ENCODE results near the gene PIP4P1.
"Not testable (repeated sequence)": the region's sequence is repeated elsewhere in the genome, so short reads cannot be mapped to it uniquely, and the experiment has no call there.

Gene PIP4P1

DNA sequence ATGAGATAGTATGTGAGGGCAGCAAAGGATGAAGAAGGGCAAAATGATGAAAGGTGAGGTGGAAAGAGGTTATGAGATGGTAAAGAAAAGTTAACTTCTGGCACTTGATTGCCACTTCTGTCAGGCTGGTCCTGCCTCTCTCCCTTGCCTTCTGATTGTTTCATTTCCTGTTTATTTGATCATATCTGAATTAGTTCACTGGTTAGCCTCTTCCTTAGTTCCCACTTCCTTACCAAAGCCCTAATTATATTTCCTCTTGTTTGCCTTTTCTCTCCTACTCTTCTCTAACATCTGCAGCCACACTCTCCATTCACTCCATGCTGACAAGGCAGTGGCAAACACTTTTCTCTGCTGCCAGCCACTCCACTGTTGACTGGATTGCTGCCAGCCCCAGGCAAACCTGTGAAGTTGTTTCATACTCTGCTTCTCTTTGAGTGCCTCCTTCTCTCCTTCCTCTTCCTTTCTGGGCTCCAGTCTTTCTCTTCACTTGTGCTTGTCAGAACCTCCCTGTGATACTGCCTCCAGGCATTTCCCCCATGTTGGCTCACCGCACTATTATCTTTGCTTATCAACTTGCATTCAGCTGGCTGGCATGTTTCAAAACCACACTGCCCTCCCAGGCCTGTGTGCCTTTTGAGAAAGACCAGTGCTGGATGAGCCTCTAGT is 16.1 kb upstream of the PIP4P1 start:
- DNase-seq (ENCODE audit: low spot score) = no peak

DNA sequence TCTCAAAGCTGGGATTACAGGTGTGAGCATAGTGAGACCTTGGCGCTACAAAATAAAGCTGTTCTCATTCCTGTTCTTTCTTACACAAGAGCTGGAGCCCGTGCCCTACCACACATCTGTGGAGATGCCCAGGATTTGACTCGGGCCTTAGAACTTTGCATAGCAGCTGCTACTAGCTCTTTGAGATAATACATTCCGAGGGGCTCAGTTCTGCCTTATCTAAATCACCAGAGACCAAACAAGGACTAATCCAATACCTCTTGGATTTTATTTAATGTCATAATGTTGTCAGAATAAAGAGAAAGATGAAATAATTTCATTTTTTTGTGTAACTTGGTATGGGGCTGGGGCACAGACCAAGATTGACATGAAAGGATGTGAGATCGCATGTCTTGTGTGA is 15.5 kb upstream of the PIP4P1 start:
- DNase-seq (ENCODE audit: low spot score) = no peak

DNA sequence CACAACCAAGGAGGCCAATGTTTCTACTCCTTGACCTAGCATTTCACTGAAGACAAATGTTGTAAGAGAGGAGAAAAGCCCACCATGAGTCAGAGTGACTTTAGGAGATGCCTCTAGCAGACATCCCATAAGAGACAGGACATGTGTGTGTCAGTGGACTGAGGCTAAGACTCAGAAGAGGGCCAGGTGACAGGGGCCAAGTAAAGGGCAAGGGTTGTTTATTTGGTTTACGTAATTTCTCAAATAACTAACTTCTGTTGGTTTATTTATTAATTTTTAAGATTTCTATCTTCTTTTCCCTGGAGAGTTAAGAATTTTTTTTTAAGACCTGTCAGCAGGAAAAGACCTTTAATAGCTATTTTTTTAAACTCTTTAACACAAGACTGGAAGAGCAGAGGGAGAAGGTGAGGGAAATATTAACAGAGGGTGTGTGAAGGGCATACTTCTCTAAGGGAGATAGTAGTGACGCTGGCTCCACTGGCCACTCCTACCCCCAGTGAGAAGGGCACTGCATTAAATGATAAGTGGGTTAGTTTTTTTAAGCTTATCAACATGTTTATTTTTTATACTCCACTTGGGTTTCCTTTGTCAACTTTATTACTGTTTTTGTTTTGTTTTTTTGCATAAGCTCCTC is 11.4 kb upstream of the PIP4P1 start:
- DNase-seq (ENCODE audit: low spot score) = no peak

DNA sequence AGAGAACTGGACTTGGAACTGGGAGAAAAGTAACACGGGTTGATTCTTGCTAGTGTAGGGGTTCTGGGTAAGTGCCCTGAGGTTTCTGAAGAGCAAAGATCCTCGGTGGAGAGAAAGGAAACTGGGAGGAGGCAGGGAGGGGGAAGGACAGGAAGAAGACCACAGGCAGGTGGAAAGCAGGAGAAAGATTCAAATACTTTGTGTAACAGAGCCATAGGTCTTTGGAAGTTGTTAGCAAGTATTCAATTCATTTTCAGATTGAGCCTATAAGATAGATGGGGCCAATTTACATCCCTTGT is 9.3 kb upstream of the PIP4P1 start:
- peak; percentile 12 for DNase-seq (ENCODE audit: low spot score)

DNA sequence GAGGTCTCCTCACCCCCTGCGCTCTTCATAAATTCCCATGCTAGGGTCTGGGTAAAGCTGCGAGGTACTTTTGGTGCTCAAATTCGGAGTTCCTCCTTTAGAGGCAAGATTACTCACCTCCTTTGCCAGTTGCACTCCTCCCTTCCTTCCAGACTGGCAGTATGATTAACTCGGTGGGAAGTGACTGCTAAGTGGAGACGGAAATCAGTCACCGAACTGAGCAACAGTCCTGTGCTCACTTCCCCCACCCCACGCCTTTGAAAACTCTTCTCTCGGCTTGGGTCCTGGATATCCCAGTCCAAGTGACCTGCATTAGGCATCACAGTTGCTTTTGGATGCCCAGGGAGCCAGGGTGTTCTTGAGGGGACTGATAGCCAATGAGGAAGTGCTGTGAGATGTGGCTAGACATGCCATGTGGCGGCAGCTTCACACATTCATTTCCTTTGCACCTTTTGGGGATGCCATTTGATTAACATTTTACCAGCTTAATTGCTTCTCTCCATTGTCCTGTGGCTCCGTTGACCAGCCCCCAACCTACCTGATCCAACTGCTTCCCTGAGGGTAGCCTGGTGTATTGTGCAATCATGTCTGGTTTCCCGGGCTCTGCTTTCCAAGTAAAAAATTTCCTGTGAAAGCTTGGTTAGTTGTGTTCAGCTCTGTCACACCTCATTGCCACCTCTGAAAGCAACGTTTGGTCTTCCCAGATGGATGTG is 8.8 kb upstream of the PIP4P1 start:
- DNase-seq (ENCODE audit: low spot score) = peak; percentile 33

DNA sequence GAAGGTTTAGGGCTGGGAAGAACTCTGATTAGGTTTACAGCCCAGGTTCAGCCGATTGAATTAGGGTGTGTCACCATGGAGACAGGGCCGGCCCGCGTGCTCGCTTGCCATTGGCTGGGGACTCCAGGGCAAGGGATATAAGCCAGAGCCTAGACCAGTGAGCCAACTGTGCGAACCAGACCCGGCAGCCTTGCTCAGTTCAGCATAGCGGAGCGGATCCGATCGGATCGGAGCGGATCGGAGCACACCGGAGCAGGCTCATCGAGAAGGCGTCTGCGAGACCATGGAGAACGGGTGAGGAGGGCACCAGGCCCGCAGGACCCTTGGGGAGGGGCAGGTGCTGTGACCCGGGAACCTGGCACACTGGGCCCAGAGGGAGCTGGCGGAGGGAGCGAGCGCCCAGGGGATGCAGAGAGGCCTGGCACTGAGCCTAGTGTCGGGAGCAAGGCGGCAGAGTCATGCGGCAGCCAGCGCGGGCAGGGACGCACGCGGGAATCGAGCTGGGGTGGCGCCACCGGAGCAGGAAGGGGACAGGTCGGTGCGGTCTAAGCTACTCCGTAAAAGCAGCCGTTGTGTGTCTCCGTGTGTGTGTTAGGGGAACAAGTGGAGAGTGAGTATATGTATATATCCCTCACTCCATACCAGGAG is 8.1 kb upstream of the PIP4P1 start, which contains the start of gene PNP:
Gene PNP (plus strand): TSS at position 165 of the 648 bp plus-strand sequence. CDS start 119 bp downstream, at position 284.
- peak; percentile 96 for DNase-seq (ENCODE audit: low spot score)

DNA sequence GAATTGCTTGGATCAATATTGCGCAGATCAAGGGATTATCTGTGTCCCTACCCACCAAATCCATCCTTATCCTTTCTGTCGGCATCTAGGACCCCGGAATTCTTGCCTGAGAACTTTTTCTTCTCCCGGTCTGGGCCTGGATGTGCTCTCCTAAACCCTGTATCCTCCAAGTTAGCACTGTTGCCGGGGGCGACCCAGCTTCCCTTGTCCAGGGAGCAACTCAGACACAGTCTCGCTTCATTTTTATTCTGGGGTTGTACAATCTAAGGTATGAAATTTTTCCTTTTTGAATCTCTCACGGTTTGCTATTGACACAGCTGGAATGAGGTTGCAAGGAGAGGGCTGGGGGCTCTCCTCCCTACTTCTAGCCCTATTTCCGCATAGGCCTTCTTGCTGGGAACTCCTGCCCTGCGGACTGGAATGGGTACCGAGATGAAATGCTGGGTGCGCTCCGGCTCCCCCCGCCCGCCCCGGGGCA is 7.6 kb upstream of the PIP4P1 start:
- no peak for DNase-seq (ENCODE audit: low spot score)

DNA sequence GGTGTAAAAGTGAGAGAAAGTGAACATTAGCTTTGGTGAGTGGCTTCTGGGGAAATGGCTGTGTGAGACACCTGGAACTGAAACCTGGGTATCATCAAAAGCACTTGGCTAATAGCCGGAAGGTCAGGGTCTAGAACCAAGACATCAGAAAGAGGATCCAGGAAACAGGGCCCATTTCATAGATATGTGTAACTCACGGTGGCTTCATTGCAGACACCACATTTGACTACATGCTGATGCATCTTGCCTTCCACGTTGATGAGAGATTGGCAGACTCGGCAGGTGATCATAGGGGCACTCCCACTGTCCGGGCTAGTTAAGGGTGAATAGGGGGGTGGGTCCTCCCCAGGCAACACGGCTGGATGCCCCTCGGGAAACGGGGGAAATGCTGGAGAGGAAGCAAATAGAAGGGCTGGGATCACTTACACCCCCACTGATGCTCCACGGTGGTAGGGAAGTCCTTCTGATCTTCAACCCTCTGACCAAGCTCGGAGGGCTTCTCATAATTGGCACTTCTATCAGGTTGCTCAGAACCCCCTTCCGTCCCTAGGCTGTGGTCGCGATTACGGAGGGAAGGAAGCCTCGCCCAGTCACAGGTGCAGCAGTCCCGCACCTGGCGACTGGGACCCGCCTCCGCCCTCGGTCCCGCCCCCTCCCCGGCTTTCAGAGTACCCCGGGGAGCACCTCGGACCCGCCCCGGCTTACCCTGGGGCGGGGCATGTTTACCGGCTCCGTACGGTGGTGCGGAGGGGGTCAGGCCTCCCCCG is 593 bp downstream of the PIP4P1 start:
- no peak for DNase-seq (ENCODE audit: low spot score)

DNA sequence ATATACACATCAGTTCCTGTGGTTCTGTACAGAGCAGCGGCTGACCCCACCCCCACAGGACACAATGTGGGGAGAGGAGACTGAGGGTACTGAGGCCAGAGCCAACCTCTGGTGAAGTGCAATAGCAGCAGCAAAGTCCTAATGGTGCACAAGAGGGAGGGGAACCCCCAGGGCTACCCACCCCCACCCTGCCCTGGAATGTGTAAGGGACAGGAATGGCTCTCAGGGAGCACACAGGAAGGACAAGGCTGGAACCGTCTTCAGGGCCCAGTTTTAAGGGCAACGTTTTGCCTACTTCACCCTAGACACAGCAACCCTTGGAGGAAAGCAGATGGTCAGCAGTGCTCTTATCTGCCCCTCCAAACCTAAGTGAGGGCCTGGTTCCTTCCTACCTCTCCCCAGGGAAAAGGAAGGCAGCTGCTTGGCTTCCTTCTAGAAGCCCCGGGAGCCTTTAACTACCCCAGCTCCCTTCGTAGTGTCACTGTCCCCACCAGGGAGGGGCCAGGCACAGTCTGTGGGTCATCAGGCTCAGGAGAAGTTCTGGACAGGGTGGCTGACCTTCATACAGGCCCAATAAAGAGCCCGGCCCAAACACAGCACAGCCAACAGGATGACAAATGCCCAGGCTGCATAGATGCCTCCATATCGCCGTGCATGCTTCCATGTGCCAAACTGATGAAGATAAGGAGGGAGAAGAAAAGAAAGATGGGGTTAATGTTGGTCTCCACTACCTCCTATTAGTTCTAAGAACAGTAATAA is 3.0 kb downstream of the PIP4P1 start:
- DNase-seq (ENCODE audit: low spot score) = no peak

DNA sequence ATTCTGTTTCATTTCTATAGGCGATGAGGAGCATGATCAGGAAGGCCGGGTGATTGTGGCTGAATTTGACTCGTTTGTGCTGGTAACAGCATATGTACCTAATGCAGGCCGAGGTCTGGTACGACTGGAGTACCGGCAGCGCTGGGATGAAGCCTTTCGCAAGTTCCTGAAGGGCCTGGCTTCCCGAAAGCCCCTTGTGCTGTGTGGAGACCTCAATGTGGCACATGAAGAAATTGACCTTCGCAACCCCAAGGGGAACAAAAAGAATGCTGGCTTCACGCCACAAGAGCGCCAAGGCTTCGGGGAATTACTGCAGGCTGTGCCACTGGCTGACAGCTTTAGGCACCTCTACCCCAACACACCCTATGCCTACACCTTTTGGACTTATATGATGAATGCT is 4.3 kb downstream of the PIP4P1 start:
- DNase-seq (ENCODE audit: low spot score) = no peak

DNA sequence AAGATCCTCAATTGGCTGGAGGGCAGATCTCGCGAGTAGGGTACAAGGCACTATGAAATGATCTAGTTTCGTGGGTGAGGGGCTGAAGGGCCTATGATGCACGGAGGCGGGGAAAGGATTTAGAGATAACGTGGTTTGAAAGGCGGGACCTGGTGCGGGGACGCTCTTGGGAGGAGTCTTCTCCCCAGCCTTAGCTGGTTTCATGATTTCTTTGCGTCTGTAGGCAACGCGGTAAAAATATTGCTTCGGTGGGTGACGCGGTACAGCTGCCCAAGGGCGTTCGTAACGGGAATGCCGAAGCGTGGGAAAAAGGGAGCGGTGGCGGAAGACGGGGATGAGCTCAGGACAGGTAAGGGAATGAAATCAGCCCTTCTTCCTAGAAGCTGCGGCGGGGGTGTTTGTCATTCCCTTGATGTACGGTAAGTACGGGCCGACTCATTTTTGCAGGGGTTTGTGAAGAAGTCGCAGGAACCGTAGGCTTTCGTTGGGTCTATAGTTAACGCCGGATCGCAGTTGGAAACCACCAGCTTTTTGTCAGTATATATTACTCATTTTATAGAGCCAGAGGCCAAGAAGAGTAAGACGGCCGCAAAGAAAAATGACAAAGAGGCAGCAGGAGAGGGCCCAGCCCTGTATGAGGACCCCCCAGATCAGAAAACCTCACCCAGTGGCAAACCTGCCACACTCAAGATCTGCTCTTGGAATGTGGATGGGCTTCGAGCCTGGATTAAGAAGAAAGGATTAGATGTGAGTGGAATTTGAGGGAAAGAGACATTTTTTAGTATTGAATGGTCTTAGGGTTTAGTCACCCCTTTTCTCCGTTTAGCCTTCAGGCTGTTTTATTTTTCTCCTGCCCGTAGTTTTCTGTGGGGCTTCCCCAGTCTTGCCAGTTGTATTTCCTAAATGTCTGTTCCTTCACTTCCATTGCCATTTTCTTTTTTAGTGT is 5.6 kb downstream of the PIP4P1 start:
- DNase-seq (ENCODE audit: low spot score) = no peak

DNA sequence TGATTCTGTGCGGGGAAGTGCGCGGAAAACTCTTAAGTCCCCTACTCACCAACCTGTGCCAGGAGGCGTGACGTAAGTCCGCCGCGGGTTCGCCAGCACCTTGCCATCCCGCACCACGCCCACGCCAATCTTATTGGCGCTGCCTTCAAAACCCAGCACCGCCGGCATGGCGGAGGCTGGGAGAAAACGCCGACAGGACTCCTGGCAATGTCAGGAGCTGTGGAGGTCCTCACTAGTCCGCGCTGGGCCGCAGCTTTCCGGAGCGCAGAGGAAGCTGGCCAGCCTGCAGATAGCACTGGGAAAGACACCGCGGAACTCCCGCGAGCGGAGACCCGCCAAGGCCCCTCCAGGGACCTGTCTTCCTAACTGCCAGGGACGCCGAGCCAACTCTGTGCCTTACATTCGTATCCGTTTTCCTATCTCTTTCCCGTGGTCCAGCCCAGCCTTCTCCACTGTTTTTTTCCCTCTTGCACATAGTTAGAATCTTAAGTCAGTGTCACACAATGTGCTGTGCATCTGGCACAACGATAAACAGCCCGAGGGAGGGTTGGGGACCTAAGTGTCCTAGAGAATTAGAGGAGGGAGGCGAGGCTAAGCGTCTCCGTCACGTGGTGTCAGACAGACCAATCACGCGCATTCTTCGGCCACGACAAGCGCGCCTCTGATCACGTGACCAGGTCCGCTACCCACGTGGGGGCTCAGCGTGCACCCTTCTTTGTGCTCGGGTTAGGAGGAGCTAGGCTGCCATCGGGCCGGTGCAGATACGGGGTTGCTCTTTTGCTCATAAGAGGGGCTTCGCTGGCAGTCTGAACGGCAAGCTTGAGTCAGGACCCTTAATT is 6.5 kb downstream of the PIP4P1 start, which contains the start of the genes APEX1 and OSGEP:
Gene APEX1 (plus strand): TSS at position 711 of the 839 bp plus-strand sequence. CDS start 420 bp downstream, outside the sequence.
Gene OSGEP (minus strand): TSS at position 297 of the 839 bp plus-strand sequence. CDS start 129 bp downstream, at position 168.
- DNase-seq (ENCODE audit: low spot score) = peak; percentile 99

DNA sequence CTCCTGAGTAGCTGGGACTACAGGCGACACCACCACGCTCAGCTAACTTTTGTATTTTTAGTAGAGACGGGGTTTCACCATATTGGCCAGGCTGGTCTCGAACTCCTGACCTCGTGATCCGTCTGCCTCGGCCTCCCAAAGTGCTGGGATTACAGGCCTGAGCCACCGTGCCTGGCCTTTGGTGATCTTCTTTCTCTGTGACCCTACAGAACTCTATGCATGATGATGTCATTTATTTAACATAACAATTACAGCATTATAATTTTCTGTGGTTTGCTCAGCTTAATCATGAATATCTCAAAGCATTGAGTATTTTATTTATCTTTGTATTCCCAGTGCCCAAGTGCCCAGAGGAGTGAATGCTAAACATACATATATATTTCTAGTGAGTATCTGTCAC is 8.4 kb downstream of the PIP4P1 start:
- DNase-seq (ENCODE audit: low spot score) = not testable (repeated sequence)

DNA sequence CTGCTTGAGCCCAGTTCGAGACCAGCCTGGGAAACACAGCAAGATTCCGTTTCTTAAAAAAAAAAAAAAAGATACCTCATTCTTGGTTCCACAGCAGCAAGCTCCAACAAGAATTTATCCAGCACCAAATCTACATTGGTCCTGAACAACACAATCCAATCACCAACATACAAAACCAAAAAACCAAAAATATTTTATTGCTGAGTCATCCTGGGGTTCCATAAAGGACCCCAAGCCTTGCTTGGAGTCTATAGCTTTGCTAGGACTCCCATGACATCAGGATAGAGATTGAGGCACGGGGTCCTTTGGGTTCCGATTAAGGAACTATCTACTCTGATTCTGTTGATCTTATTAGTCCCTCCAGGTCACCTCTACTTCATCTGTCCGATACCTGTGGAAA is 14.3 kb downstream of the PIP4P1 start:
- no peak for DNase-seq (ENCODE audit: low spot score)

DNA sequence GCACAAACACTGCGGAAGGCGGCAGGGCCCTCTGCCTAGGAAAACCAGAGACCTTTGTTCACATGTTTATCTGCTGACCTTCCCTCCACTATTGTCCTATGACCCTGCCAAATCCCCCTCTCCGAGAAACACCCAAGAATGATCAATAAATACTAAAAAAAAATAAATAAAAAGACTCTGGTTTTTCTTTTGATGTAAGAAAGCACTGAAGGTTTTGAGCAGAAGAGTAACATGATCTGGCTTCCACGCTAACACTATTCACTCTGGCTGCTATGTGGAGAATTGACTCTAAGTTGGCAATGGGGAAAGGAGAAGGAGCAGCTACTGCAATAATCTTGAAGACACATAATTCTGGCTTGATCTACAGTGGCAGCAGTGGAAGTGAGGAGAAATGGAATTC is 17.6 kb downstream of the PIP4P1 start:
- DNase-seq (ENCODE audit: low spot score) = not testable (repeated sequence)

DNA sequence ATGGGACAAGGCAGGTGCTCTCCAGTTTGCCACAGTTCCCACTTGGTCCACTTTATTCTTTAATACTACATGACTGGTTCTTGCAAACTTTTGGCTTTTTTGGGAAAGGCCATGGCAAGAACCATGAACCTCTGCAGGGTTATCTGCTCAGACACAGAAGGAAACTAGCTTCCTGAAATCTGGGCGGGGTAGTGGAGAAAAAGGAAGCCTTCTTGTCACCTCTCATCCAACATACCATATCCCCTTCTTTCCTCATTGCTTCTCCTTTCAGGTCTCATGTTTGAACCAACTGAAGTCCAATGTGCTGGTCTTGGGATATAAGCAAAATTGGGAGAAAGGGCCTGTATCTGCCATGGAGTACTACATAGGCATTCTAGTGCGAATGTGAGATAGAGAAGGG is 19.8 kb downstream of the PIP4P1 start:
- no peak for DNase-seq (ENCODE audit: low spot score)

DNA sequence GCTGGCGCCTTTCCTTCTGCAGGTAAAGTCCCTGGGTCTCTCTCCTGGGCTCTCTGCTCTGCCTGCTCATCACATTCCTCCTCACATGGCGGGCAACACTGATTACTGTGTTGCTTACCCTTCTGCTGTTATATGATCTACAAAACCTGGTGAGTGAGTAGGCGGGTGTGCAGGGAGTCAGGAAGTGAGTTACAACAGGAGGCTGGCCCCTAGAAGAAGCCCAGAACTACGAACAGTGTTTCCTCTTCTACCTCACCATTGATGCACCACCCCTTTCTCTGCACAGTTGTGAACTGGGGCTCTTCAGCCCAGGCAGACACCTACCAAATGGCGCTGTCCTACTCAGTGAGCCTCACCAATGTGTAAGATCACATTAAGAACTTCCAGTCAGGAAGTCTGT is 20.4 kb downstream of the PIP4P1 start:
- DNase-seq (ENCODE audit: low spot score) = no peak

DNA sequence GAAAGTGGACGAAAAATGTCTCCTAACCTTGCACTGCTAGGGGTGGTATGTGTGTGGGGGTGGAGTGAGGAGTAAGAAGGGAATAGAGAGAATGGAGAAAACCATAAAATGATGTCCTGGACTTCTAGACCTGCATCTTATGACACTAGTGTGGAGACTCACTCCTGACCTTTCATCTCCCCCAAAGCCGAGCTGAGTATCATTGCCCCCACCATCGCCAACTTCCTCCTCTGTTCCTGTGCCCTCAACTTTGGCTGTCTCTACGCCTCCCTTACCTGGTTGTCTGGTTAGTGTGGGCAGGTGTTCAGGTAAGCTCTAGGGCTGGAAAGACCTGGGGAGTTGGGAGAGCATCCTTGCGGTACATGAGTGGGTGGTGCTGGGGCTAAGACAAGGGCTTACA is 20.8 kb downstream of the PIP4P1 start:
- no peak for DNase-seq (ENCODE audit: low spot score)

Data from SK-N-DZ (cell line).